Suprapubic skin (tissue), 4 donors: ENCODE results near the gene DUSP7.

Experiments used
- CTCF ChIP-seq, 2 donors: fragments of 200-600 bp in 1 of 2; fragments of 450-650 bp in 1 of 2; sonication (generic) in 1 of 2; IDR thresholded peaks; one replicate each; pipeline ENCODE4 v1.5.1; 2016 to 2019; ENCODE audit warnings: antibody characterized with exemption in 2 of 2, mild to moderate bottlenecking in 1 of 2, moderate library complexity in 1 of 2
- EP300 ChIP-seq: sonication (generic); formaldehyde crosslinking; IDR thresholded peaks from one replicate; pipeline ENCODE4 v1.6.1; 2017; ENCODE audit warnings: antibody characterized with exemption
- POLR2A ChIP-seq, 2 donors: fragments of 450-650 bp; IDR thresholded peaks; one replicate each; pipeline ENCODE4 v1.6.1; 2017; ENCODE audit warnings: antibody characterized with exemption in 2 of 2, mild to moderate bottlenecking in 2 of 2, moderate library complexity in 2 of 2
- POLR2AphosphoS5 ChIP-seq, 3 donors: sonication (generic); formaldehyde crosslinking; IDR thresholded peaks; one replicate each; pipeline ENCODE4 v1.6.1; 2017; ENCODE audit warnings: antibody characterized with exemption in 3 of 3

- TF ChIP-seq CTCF (IDR thresholded peaks at IDR 0.05) (no peak), POLR2A (IDR thresholded peaks at IDR 0.05) (no peak), POLR2AphosphoS5 (IDR thresholded peaks at IDR 0.05) (no peak), EP300 (no peak)
Measured at GRCh38 chr3:52021489-52022268, 34.7 kb downstream of the DUSP7 start.
